GM12878 (cell line): ENCODE results near the gene GNG5.

Source experiments
- CTCF ChIP-seq, 3 experiments: IDR thresholded peaks in 2 of 3; conservative IDR thresholded peaks in 1 of 3; 2 replicates each; pipeline ENCODE4 v1.5.1; 2011; ENCODE audit warnings: low read depth in 3 of 3, low read length in 3 of 3, mild to moderate bottlenecking in 3 of 3, control low read depth in 2 of 3, moderate library complexity in 2 of 3, inconsistent platforms in 1 of 3, mixed read lengths in 1 of 3; ENCODE audit not compliant: control insufficient read depth in 2 of 3, insufficient read depth in 1 of 3; ENCODE audit errors: extremely low read depth in 1 of 3
- JUND ChIP-seq: IDR thresholded peaks from 2 replicates; pipeline ENCODE4 v1.6.1; 2012; ENCODE audit warnings: low read depth, mild to moderate bottlenecking, low read length, improper control_type of control experiment, moderate library complexity
- POLR2A ChIP-seq: IDR thresholded peaks from 2 replicates; pipeline ENCODE4 v1.6.1; 2011; ENCODE audit warnings: low read depth, mild to moderate bottlenecking, low read length
- SREBF1 ChIP-seq: IDR thresholded peaks from 2 replicates; pipeline ENCODE4 v1.6.1; 2012; ENCODE audit warnings: mild to moderate bottlenecking, low read length

GRCh38 chr1:84481317-84481716, 25.1 kb downstream of the GNG5 start:
- TF ChIP-seq POLR2A (no peak), SREBF1 (no peak), CTCF (IDR thresholded peaks at IDR 0.05 in 2 of 3, conservative IDR thresholded peaks at IDR 0.05 in 1 of 3; ENCODE audit: control insufficient read depth in 2 of 3, extremely low read depth in 1 of 3, insufficient read depth in 1 of 3, low read depth in 3 of 3, low read length in 3 of 3) (no peak), JUND (no peak)
